GM12873 (cell line): ENCODE results near the gene SMAGP.

ENCODE experiments used
- TF ChIP-seq, protein P1 (sequence below): IDR thresholded peaks from 2 replicates; pipeline ENCODE4 v1.5.1; 2012; ENCODE audit warnings: low read depth, mild to moderate bottlenecking, moderate library complexity, low read length, control low read depth; ENCODE audit not compliant: insufficient read depth; ENCODE audit errors: missing control alignments

The SMAGP gene

DNA sequence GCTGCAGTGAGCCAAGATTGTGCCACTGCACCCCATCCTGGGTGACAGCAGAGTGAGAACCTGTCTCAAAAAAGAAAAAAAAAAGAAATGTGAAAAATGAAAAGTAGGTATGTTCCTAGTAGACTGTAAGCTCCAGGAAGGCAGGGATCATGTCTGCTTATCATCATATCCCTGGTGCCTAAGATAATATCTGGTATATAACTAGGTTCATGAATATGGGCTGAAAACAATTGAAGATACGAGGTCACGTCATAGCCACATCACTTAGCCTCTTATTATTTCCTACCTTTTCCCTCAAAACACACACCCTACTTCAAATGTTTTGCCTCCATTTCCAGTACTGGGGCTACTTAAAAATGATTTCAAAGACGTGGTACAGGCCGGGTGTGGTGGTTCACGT lies 55.3 kb downstream of the SMAGP start:
- TF ChIP-seq, protein P1, sequence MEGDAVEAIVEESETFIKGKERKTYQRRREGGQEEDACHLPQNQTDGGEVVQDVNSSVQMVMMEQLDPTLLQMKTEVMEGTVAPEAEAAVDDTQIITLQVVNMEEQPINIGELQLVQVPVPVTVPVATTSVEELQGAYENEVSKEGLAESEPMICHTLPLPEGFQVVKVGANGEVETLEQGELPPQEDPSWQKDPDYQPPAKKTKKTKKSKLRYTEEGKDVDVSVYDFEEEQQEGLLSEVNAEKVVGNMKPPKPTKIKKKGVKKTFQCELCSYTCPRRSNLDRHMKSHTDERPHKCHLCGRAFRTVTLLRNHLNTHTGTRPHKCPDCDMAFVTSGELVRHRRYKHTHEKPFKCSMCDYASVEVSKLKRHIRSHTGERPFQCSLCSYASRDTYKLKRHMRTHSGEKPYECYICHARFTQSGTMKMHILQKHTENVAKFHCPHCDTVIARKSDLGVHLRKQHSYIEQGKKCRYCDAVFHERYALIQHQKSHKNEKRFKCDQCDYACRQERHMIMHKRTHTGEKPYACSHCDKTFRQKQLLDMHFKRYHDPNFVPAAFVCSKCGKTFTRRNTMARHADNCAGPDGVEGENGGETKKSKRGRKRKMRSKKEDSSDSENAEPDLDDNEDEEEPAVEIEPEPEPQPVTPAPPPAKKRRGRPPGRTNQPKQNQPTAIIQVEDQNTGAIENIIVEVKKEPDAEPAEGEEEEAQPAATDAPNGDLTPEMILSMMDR, result no peak

GRCh38 chr12:51210690-51211395 lies 59.4 kb downstream of the SMAGP start:
- TF ChIP-seq, protein P1, result no peak

DNA sequence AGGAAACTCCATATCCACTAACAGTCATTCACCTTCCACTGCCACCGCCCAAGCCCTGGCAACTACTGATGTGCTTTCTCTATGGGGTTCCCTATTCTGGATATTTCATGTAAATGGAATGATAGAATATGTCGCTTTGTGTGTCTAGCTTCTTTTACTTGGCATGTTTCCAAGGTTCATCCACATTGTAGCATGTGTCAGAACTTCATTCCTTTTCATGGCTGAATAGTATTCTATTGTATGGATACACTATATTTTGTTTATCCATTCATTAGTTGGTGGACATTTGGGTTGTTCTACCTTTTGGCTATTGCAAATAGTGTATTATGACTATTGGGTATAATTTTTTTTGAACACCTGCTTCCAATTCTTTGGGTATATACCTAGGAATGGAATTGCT lies 61.0 kb downstream of the SMAGP start:
- TF ChIP-seq, protein P1, result no peak

GRCh38 chr12:51208016-51208660 lies 62.1 kb downstream of the SMAGP start:
- TF ChIP-seq, protein P1, result no peak

DNA sequence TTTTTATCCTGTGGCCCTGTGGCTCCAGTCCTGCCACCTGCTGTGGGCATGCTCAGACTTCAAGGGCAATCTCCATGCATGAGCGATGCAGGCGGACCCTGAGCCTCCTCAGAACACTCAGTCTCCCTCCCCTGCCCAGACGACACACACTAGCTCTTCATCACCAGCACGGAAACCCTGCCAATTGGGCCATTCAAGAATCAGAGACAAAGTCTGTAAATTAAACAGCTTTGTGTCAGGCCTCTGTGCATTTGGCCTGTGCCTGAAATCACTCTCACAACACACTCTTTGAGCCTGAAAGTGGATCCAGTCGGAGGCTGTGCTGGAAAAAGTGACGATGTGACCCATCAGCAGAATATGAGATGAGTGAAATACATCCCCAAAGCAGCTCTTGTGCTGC lies 64.9 kb downstream of the SMAGP start:
- TF ChIP-seq, protein P1, result no peak

DNA sequence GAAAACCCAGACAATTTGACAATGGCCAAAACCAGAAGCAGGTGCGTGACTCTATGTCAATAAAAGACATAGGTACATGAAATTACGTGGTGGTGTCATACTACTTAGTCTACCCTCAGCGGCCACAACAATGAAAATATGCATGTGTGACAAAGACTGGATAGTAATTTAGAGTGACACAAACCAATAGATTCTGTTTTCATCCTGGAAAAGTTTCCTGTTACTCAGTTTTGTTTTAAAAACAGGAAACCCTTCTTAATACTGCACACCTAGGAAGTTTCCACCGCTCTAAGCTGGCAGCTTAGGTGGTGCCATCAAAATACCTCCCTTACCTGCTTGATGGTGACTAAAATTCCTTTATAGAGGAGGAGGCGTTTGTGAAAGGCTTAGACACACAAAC lies 67.5 kb downstream of the SMAGP start:
- TF ChIP-seq, protein P1, result no peak

DNA sequence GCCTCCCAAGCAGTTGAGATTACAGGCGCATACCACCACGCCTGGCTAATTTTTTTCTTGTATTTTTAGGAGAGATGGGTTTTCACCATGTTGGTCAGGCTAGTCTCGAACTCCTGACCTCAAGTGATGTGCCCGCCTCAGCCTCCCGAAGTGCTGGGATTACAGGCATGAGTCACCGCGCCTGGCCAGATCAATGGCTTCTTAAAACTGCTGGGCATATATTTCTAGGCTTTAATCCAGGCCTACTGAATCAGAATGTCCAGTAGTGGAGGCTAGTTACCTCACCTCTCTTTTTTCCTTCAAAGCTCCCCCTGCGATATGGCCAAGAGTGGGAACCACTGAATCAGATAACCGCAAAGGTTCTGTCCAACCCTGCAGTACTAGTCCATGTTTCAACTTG lies 69.4 kb downstream of the SMAGP start:
- TF ChIP-seq, protein P1, result no peak
